Stimulated activated CD8-positive, alpha-beta memory T cell treated with anti-CD3 and anti-CD28 coated beads, Interleukin-7, amount 100 ng/mL, for 4 hours (primary cell): ENCODE data around the gene CPT2.

Source experiments
- DNase-seq, 2 donors: peaks; one replicate each; pipeline ENCODE4 v3.0.0-alpha.2; 2020; ENCODE audit warnings: low read depth in 2 of 2

Gene CPT2

DNA sequence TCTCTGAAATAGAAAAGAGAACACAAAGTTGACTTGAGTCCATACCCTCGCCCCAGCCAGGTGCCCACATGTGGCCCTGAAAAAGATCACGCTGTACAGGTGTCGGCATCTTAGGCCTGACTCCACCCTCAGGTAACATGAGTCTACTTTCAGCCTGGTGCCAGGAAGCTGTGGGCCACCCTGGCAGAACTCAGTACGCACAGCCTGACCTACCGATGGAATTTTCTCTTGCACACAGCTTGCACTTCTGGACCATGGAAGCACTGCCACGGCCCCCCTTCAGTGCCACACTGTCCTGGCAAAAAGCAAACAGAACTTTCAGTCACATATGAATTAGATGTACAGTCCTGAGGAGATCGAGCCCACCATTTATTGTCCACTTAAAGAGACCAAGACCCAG is 21.6 kb downstream of the CPT2 start:
- DNase-seq: no peak

DNA sequence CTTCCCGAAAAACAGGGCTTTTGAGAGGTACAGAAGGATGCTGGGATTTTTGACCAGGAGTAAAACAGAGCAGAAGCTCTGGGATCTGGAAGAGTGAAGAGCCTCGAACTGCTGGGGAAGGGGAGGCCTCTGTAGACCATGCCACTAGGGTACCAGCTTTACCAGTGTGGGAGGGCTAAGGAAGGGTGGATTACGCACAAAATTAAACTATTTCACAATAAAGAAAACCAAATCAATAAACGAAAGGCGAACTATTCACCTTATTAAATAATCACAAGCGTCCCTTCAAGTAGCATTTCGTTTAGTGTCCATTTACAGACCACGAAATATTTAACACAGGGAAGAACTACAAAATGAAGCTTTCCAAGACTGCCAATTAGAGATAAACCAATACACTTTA is 23.1 kb downstream of the CPT2 start:
- no peak for DNase-seq

DNA sequence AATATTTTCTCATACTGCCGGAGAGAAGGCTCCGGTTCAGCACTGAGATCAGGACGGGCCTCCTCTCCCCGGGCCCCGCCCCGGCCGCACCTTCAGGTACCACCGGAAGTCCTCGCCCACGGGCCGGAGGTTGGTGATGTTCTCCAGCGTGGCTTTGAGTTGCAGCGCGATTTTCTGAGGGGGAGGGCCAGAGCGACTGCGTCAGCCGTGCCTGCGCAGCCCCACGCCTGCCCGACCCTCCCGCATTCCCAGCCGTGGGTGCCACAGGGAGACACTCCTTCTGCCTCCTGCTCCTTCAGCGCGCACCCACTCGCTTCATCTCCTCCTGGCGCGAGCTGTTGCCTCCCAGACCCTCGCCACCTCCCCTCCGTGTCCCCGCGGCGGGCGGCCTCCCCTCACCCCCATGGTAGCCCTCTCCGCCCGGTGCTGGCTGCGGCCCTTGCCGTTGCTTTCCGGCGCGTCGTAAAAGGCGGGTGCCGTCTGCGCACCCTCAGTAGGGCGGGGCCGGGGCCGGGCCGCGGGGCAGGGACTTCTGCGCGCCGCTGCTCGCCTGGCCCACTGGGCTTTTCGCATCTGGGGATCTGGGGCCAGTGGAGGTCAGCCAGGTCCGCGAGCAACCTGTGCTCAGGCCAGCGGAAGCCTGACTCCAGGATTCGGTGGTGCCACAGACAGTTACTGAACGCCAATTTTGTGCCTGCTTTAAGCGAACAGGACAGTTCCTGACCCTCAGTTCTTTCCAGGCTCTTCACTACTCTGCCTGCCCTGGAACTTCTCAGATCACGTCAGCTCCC is 23.7 kb downstream of the CPT2 start, which contains the start of gene CZIB:
Gene CZIB, minus strand, starts transcription at position 464 of the 791 bp plus-strand sequence. Its CDS starts 59 bp downstream, at position 405.
- DNase-seq: peak; percentile 90 to 93

DNA sequence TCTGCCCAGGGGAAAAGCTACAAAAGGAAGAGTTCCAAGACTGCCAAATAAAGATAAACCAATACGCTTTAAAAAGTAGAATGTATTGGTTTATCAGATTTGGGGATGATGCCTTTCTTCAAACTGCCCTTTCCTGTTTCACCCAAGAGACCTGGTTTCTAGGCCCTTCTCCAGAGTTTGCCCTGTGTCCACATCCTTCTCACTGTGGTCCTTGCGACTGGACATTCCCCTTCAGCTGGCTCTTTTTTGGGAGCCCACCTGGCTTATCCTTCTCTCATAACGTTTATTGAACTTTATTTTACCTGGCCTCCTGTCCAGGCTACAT is 24.3 kb downstream of the CPT2 start:
- no peak for DNase-seq

DNA sequence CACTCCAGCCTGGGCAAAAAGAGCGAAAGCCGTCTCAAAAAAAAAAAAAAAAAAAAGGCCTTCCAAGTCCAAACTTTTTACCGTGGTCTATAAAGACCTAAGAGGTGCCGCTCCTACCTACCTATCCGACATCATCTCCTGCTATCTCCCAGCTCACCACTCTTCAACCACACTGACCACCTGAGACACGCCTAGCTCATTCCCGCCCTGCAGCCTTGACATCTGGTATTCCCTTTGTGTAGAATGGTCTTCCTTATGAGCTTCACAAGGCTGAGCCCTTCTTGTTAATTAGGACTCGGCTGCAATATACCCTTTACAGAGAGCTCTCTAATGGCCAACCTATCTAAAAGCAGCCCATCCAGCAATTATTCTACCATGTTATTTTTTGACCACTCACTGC is 41.0 kb downstream of the CPT2 start:
- DNase-seq: no peak

DNA sequence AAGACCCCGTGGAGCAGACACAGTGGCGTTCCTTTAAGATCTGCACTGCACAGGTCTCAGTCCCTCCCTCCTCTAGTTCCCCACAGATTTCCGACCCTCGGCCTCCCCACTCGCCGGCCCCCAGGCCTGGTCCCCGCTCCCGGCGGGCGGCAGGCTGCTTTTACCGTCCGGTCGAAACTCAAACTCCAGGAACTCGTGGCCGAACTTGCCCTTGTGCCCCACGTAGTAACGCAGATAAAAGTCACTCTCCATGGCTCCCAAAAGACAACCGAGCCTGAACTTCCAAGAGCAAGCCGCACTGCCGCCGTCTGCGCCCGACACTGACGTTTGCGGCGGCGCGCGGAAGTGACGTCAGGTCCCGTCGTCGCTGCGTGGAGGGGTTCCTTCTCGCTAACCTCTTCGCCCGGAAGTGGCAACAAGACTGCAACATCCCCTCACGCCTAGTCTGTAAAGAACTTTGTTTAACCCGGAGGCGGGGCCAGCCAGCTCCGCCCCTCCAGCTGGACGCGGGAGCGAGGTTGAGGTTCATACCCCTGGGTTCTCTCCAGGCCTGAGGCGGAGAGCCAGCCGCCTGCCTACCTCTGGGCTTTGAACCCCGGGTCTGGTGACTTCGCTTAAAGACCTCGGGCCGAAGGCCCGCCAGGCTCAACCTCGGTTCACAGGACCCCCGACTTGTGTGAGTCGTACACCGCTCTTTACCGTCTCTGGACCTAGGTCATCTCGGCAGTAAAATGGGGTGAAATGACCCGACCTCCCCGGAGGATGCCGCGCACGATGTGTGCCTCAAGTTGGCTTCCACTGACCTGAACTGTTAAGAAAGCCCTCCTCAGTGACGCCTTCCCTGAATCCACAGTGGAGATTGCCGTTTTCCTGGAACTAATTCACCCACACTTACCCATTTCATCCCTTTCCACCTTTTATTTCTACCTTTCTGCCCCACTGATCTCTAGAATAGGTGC is 41.9 kb downstream of the CPT2 start, which contains the start of gene MAGOH:
Gene MAGOH, minus strand, starts transcription at position 322 of the 959 bp plus-strand sequence. Its CDS starts 70 bp downstream, at position 252.
- peak; percentile 91 to 93 for DNase-seq

DNA sequence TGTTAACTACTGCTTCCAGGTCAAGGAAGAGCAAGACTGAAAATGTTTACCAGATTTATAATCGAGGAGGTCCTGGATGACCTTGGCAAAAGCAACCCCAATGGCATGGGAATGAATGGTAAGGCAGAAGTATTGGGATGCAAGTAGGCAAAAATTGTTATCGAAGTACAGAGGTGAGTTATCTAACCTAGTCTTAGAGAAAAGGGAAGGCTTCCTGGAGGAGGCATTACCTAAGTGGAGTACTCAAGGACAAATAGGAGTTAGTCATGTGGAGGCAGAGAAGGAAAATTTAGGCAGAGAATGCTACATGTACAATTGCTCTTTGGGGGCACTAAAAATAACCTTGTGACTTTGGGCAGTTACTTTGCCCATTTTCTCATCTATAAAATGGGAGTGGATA is 45.2 kb downstream of the CPT2 start:
- no peak for DNase-seq

DNA sequence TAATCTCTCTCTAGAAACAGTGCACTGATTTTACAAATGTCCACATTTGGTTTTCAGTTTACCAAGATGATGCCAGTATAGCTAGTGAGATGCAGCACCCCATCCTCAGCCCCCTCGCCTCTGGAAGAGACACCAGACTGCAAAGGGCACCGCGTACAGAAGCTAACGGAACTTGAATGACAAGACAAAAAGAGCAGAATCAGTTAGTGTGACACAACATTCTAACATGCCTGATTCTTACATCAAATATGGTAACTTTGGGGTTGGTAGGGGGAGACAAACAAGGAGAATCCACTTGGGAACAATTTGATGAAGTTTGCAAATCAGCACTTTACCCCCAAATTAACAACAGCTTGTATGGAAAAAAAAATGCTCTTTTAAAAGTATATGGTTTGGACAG is 45.8 kb downstream of the CPT2 start:
- no peak for DNase-seq

DNA sequence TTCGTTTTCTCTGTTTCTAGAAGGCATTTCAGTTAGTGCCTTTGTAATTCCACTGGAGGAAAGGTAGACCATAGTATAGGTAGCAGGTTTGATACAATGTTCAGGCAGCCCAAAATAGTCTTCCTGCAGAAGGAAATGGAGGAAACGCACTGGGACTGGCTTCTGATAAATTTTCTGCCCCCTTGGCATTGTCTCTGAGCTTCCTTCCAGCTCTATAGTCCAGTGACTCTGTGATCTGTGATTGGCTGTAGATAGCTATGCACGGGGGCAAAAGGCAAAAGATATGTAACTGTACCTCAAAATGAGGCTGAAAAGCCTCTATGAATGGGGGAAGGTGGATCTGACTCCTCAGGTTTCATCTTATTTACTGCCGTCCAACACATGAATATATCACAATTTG is 47.5 kb downstream of the CPT2 start:
- no peak for DNase-seq

DNA sequence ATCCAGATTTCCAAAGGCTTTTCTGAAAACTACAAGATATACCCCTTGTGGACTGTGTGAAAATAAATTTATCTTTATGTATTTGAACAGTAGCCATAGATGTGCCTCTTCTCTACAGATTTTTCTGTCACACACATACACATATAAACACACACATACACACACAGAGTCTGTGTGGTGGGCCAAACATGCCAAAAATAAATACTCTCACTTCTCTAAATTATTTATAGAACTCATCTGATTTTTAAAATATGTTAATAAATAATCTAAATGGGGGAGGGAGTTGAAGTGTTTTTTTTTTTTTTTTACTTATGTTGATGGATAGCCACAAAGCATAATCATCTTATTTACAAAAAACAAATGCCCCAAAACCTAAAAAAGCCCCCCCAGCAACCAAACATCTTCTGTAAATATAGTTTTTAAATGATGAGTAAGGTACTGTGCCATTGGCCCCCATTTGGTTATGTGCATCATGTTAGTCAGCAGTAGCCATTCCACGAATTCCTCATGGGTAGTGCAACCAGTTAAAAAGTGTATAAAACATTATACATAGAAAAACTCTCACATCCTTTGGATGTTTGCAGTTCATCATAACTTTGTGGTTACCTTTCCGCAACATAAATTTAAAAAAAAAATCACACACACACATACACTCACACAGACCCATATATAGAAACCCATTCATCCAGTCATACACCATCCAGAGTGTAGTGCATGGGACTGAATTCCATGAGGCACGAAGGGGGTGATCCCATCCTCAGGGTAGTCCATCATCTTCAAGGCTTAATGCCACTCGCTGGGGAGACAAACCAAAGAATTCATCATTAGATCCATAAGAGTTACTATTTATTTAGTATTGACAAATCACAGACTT is 49.9 kb downstream of the CPT2 start:
- no peak for DNase-seq

DNA sequence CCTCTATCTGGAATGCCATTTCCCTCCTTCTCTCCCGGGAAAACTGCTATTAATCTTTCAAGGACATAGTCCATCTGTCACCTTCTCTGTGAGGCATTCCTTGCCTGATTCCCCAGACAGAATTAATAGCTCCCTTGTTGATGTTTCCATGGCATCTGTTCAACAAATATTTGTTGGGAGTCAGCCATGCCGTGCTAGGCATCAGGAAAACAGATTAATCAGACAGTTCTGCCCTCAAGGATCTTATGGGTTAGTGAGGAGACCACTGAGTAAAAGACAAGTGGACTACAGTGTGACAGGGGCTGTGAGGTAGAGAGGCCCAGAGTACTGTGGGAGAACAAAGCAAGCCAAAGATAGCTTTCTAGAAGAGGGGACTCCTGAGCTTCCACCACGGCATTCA is 53.1 kb downstream of the CPT2 start:
- no peak for DNase-seq

DNA sequence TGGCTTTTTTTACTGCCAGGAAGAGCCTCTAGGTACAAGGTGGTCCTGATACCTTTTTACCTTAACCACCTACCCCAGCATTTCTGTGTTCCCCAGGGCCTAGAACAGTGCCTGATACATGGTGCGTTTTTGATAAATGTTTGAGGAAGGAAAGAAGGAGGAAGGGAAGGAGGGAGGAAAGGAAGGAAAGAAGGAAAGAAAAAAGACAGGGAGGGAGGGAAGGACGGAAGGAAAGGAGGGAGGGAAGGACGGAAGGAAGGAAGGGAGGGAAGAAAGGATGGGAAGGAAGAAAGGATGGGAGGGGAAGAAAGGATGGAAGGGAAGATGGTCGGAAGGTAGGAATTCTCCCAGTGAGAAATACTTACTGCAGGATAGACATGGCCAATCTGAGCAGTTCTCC is 53.7 kb downstream of the CPT2 start:
- no peak for DNase-seq

DNA sequence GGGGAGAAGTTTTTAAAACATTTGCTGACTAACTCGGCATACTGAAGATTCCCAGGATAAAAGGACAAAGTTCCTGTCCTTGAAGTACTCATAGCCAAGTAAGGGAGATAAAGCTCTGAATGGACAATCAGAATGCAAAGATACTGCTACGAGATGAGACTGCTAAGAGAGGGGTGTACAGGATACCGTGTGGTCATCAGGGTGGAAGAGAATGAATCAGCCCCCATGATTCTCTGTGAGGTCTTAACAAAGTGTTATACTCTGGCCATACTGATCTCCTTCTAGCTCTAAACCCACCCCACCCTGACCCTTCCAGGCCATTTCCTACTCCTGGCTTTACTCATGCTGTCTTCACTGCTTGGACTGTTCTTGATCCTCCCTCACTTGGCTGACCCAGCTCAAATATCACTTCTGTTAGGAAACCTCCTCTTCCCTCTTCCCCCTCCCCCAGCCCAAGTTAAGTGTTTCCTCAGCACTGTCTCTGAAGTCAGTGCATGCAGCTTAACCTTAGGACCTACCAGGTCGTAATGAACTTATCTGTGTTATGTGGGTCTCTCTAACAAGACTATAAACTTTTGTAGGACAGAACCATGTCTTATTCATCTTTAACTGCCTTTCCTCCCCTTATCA is 57.5 kb downstream of the CPT2 start:
- no peak for DNase-seq

DNA sequence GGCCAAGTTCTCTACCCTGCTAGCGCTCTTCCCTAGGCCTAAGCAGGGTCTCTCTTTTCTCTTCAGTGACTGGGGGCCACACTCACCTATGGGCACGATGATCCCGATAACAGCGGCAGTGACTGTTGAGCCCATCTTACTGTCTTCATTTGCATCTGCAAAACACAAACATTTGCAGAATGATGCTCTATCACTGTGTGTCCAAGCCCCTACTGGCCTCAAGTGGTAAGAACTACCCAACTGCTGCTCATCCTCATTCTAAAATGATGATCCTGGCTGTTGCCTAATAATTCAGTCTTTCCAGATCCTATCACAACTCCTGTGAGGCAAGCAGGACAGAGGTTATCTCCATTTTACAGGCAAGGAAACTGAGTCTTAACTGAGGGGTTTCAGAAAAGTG is 58.4 kb downstream of the CPT2 start:
- no peak for DNase-seq

DNA sequence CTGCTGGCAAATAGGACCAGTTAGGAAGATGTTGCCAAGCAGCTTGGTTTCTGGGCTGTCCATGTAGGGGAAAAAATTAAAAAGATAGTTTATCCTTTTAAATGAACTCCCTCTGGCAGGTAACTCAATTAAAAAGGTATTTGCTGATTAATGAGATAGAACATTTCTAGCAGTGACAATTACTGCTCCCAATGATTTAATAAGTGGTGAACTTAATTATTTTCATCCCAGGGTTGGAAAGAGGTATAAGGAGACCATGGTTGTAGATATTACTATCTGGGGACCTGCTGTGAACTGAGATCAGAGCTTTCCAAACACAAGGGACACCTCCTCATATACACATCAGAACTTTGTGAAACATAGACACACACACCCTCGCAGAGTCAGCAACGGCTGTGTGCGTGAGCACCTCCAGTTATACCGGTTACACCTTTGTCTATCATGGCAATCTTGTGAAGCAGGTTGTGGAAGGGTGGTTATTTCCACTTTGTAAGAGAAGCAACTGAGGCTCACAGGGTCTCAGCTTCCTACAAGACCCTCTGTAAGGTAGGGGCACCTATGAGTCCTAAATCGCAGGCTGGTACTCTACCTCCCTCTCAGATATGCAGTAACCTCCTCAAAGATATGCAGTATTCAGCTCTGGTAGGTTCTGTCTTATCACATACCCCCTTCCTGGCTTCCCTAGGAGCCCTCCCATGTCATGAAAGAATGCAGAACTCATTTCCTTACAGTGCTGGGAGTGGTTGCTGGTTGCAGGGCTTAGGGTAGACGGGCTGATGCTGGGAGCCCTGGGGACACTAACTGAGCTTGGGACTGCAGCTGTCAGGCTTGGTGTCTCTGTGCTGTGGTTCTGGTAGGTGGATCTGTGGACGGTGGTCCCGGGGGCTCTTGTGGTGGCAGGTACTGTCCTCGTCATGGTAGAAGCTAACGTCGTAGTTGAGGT is 60.2 kb downstream of the CPT2 start:
- no peak for DNase-seq

DNA sequence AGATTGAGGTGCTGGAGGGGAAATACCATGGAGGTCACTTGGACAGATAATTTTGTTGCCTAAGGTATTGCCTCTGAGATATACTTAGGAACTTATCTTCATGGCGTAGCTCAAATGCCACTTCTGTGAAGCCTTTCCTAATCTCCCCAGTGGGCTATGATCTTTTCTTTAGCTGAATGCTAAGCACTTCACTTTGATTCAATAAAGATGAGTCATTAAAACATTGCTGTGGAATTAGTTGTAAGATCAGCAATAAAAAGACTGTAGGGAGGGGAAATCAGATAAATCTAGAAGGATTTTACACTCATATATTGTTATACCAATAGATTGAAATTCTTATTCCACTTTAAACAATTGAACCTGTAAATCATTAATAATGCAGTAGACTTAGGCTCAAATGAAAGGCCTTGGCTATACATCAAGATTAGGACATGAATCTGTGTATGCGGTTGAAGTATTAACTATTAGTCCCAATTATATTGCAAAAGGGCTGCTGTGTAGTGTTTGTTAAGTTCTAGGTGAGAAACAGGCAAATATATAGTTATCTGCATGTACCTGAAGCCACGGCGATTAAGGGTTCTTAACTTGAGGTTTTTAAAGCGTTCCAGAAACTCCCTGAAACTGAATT is 60.9 kb downstream of the CPT2 start:
- DNase-seq: no peak

DNA sequence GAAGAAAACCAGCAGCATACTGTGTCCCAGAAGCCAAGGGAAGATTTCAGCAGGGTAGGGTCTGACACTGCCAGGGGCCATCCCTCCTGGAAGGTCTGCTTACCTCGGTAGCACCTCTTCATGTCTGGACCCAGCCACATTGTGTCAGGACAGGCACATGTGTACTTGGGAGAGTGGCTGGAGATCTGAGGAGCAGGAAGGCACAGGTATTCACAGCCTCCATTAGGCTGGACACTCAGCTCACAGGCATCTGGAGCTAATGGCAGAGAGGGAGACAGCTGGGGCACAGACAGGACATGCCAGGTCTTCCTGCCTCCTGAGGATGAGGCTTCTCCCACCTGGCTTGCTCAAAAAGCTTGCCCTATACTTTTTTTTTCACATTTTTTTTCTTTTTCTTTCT is 61.6 kb downstream of the CPT2 start:
- DNase-seq: no peak

DNA sequence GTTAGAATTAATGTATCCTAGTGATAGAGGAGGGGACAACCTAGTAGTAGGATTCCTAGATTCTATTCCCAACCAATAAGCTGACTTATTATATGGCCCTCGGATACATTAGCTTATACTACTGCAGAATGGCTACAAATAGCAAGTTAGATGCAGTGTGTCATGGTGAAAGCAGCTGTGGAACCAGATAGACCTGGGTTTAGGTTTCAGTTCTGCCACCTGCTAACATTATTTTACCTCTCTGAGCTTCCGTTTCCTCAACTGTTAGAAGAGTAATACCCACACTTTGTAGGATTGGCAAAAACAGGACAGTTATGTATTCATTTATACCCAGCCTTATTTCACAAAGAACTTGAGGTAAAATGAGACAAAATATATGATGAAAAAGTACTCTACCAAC is 63.3 kb downstream of the CPT2 start:
- DNase-seq: no peak

DNA sequence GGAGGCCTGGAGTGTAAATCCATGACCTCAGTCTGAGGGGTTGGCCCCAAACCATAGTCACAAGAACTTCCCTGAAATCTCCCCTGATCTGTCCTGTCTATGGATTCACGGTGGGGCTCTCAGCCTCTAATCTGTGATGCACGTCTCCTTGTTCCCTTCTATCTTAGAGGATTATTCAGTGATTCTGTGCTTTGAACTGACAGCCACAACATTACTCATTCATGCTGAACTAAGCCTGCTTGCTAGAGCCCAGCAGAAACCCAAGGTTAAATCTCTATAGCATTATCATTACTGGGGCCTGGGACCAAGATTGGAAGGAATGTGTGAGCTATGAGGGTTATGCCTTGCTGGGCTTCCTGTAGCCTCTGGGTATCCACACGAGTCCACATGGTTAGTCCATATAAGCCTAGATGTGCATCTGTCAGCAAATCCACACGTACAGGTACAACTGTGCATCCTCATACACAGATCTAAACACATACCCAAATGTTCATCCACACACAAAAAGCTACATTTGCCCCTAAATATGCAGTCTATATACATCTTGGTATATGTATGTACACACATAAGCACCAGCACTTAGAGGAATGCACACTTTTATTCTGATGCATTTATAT is 64.1 kb downstream of the CPT2 start:
- DNase-seq: no peak
